ENCODE measurements around the gene LRFN3.

DNA sequence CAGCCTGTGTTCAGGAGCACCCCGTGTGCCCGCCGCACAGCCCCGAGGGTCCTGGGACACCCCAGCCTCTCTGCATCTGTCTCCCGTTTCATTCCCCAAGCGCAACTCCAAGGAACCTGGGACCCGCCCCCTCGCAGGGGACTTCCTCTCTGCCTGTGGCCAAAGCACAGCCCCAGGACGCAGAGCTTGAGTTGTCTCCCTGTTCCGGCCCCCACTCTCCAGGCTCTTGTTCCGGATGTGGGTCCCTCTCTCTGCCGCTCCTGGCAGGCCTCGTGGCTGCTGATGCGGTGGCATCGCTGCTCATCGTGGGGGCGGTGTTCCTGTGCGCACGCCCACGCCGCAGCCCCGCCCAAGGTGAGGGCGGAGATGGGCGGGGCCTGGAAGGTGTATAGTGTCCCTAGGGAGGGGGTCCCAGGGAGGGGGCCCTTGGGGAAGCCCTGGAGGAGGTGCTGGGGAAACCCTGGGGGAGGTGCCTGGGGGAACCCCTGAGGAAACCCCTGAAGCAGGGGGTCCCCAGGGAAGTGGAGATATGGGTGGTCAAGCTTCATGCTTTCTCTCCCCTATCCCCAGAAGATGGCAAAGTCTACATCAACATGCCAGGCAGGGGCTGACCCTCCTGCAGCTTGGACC lies 32.5 kb upstream of the LRFN3 start:
- TF ChIP-seq, protein P1, sequence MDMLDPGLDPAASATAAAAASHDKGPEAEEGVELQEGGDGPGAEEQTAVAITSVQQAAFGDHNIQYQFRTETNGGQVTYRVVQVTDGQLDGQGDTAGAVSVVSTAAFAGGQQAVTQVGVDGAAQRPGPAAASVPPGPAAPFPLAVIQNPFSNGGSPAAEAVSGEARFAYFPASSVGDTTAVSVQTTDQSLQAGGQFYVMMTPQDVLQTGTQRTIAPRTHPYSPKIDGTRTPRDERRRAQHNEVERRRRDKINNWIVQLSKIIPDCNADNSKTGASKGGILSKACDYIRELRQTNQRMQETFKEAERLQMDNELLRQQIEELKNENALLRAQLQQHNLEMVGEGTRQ (IDR thresholded peaks at IDR 0.05; ENCODE audit: borderline replicate concordance, low read depth, low read length) = no peak
- TF ChIP-seq STAT1 (conservative IDR thresholded peaks at IDR 0.05) (no peak), ZNF24 (IDR thresholded peaks at IDR 0.05) (no peak), ATF7 (IDR thresholded peaks at IDR 0.05; ENCODE audit: low read depth) (peak; percentile 83), TARDBP (IDR thresholded peaks at IDR 0.05; ENCODE audit: borderline replicate concordance) (no peak; the same call in 1 of the 2 replicates), CBFB (IDR thresholded peaks at IDR 0.05; ENCODE audit: low read depth) (peak; percentile 71), POLR2AphosphoS5 (IDR thresholded peaks at IDR 0.05; ENCODE audit: low read length) (peak; percentile 77; the same call in 1 of the 2 replicates), FOXK2 (IDR thresholded peaks at IDR 0.05) (no peak)
- TF ChIP-seq, protein P2, sequence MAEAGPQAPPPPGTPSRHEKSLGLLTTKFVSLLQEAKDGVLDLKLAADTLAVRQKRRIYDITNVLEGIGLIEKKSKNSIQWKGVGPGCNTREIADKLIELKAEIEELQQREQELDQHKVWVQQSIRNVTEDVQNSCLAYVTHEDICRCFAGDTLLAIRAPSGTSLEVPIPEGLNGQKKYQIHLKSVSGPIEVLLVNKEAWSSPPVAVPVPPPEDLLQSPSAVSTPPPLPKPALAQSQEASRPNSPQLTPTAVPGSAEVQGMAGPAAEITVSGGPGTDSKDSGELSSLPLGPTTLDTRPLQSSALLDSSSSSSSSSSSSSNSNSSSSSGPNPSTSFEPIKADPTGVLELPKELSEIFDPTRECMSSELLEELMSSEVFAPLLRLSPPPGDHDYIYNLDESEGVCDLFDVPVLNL (IDR thresholded peaks at IDR 0.05; ENCODE audit: low read depth, low read length) = no peak
- TF ChIP-seq, protein P3, sequence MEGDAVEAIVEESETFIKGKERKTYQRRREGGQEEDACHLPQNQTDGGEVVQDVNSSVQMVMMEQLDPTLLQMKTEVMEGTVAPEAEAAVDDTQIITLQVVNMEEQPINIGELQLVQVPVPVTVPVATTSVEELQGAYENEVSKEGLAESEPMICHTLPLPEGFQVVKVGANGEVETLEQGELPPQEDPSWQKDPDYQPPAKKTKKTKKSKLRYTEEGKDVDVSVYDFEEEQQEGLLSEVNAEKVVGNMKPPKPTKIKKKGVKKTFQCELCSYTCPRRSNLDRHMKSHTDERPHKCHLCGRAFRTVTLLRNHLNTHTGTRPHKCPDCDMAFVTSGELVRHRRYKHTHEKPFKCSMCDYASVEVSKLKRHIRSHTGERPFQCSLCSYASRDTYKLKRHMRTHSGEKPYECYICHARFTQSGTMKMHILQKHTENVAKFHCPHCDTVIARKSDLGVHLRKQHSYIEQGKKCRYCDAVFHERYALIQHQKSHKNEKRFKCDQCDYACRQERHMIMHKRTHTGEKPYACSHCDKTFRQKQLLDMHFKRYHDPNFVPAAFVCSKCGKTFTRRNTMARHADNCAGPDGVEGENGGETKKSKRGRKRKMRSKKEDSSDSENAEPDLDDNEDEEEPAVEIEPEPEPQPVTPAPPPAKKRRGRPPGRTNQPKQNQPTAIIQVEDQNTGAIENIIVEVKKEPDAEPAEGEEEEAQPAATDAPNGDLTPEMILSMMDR (IDR thresholded peaks at IDR 0.05 in 2 of 3, conservative IDR thresholded peaks at IDR 0.05 in 1 of 3; ENCODE audit: control insufficient read depth in 2 of 3, extremely low read depth in 1 of 3, insufficient read depth in 1 of 3, low read depth in 3 of 3, low read length in 3 of 3) = no peak
- TF ChIP-seq, protein P4, sequence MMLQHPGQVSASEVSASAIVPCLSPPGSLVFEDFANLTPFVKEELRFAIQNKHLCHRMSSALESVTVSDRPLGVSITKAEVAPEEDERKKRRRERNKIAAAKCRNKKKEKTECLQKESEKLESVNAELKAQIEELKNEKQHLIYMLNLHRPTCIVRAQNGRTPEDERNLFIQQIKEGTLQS (IDR thresholded peaks at IDR 0.05; ENCODE audit: borderline replicate concordance, extremely low read depth, low read depth, low read length) = no peak
- TF ChIP-seq, protein P5, sequence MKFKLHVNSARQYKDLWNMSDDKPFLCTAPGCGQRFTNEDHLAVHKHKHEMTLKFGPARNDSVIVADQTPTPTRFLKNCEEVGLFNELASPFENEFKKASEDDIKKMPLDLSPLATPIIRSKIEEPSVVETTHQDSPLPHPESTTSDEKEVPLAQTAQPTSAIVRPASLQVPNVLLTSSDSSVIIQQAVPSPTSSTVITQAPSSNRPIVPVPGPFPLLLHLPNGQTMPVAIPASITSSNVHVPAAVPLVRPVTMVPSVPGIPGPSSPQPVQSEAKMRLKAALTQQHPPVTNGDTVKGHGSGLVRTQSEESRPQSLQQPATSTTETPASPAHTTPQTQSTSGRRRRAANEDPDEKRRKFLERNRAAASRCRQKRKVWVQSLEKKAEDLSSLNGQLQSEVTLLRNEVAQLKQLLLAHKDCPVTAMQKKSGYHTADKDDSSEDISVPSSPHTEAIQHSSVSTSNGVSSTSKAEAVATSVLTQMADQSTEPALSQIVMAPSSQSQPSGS (IDR thresholded peaks at IDR 0.05; ENCODE audit: low read length) = 0 out of 2 replicates have a peak, but pooled peaks have one; percentile 24

Measured in GM12878 (cell line).